Measurements from ENCODE around the gene TMEM175. TPM values are rescaled to one million over a fixed set of nuclear protein-coding genes. Genes with fewer than 3 reads are reported as not detected.

The TMEM175 gene
- total RNA-seq, 1 donor from 2014 or later, result 62.7 TPM

DNA sequence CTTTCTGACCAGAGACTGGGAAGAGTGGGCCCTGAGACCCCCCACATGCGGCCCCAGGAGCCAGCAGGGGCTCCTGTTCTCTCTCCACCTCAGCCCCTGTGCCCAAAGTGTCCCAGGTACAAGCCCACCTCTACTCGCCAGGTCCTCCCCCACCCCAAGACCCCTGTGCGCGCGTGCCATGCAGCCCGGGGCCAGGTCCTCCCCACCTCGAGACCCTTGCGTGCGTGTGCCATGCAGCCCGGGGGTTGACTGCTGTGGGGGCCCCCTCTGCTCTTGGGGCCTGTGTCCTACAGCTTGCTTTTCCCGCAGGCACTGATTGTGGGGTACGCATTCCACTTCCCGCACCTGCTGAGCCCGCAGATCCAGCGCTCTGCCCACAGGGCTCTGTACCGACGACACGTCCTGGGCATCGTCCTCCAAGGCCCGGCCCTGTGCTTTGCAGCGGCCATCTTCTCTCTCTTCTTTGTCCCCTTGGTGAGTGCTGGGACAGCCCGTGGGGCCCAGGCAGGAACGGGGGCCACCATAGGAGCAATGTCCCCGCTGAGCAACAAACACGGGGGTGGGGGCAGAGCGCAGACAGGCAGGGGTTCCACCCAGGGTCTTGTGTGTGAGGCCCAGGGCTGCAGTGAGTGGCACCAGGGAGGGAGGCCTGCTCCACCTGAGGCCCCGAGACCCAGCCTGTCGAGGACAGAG, 20.8 kb downstream of the TMEM175 start:
- Mint-ChIP-seq H3K4me1 (ENCODE audit: low read depth, unreplicated experiment) (peaks cover 8% of the 10 kb centered on the region), H3K4me3 (ENCODE audit: unreplicated experiment) (no peak overlapping the region), H3K27me3 (ENCODE audit: unreplicated experiment) (peaks cover 8% of the 10 kb centered on the region), H3K36me3 (ENCODE audit: unreplicated experiment) (peaks cover 5% of the 10 kb centered on the region), H3K27ac (ENCODE audit: unreplicated experiment) (no peak overlapping the region), H3K9me3 (ENCODE audit: unreplicated experiment) (peaks cover 2% of the 10 kb centered on the region)
- DNase-seq, result no peak
- TF ChIP-seq, protein P1, sequence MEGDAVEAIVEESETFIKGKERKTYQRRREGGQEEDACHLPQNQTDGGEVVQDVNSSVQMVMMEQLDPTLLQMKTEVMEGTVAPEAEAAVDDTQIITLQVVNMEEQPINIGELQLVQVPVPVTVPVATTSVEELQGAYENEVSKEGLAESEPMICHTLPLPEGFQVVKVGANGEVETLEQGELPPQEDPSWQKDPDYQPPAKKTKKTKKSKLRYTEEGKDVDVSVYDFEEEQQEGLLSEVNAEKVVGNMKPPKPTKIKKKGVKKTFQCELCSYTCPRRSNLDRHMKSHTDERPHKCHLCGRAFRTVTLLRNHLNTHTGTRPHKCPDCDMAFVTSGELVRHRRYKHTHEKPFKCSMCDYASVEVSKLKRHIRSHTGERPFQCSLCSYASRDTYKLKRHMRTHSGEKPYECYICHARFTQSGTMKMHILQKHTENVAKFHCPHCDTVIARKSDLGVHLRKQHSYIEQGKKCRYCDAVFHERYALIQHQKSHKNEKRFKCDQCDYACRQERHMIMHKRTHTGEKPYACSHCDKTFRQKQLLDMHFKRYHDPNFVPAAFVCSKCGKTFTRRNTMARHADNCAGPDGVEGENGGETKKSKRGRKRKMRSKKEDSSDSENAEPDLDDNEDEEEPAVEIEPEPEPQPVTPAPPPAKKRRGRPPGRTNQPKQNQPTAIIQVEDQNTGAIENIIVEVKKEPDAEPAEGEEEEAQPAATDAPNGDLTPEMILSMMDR (IDR thresholded peaks at IDR 0.05; ENCODE audit: partially characterized antibody, unreplicated experiment), result no peak

DNA sequence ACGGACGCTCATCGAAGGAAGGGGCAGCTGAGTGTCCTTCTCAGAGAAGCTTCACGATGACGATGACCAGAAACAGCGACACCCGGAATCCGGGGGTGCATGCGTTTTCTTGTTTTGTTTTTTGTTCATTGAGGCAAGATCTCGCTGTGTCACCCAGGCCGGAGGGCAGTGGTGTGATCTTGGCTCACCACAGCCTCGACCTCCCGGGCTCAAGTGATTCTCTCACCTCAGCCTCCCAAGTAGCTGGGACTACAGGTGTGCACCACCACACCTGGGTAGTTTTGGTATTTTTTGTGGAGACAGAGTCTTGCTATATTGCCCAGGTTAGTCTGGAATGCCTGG, 21.3 kb downstream of the TMEM175 start:
- Mint-ChIP-seq H3K36me3 (ENCODE audit: unreplicated experiment) (peaks cover 5% of the 10 kb centered on the region), H3K27ac (ENCODE audit: unreplicated experiment) (no peak overlapping the region), H3K9me3 (ENCODE audit: unreplicated experiment) (peaks cover 2% of the 10 kb centered on the region), H3K4me1 (ENCODE audit: low read depth, unreplicated experiment) (peaks cover 8% of the 10 kb centered on the region), H3K4me3 (ENCODE audit: unreplicated experiment) (no peak overlapping the region), H3K27me3 (ENCODE audit: unreplicated experiment) (peaks cover 8% of the 10 kb centered on the region)
- TF ChIP-seq, protein P1 (IDR thresholded peaks at IDR 0.05; ENCODE audit: partially characterized antibody, unreplicated experiment), result no peak
- DNase-seq, result no peak

DNA sequence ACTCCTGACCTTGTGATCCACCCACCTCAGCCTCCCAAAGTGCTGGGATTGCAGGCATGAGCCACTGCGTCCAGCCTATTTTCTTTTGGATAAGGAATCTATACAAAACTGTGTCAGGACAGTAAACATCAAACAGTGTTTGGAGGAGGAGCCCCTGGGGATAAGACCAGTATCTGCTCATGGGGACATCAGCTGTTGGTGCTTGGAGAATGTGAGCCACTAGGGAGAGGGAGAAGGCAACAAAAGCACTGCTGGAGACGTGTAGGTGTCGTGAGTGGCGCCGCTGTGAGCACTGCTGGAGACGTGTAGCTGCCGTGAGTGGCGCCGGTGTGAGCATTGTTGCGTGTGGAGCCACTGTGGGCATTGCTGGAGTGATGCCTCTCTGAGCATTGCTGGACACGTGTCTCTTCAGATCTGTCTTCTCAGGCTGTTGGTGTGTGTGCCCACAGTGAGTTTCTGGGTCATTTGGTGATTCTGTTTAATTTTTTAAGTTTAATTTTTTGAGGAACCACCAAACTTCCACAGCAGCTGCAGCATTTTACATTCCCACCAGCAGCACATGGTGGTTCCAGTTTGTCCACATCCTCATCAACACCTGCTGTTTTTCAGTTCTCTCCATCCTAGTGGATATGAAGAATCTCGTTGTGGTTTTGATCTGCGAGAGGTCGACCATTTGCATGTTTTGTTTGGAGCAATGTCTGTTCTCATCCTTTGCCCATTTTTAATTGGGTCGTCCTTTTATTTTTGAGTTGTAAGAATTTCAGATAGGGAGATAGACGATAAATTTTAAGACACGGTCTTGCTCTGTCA, 22.2 kb downstream of the TMEM175 start:
- Mint-ChIP-seq H3K4me1 (ENCODE audit: low read depth, unreplicated experiment) (peaks cover 11% of the 10 kb centered on the region), H3K36me3 (ENCODE audit: unreplicated experiment) (peaks cover 5% of the 10 kb centered on the region), H3K27me3 (ENCODE audit: unreplicated experiment) (peaks cover 7% of the 10 kb centered on the region), H3K4me3 (ENCODE audit: unreplicated experiment) (no peak overlapping the region), H3K9me3 (ENCODE audit: unreplicated experiment) (peaks cover 4% of the 10 kb centered on the region), H3K27ac (ENCODE audit: unreplicated experiment) (no peak overlapping the region)
- TF ChIP-seq, protein P1 (IDR thresholded peaks at IDR 0.05; ENCODE audit: partially characterized antibody, unreplicated experiment), result no peak
- no peak for DNase-seq

DNA sequence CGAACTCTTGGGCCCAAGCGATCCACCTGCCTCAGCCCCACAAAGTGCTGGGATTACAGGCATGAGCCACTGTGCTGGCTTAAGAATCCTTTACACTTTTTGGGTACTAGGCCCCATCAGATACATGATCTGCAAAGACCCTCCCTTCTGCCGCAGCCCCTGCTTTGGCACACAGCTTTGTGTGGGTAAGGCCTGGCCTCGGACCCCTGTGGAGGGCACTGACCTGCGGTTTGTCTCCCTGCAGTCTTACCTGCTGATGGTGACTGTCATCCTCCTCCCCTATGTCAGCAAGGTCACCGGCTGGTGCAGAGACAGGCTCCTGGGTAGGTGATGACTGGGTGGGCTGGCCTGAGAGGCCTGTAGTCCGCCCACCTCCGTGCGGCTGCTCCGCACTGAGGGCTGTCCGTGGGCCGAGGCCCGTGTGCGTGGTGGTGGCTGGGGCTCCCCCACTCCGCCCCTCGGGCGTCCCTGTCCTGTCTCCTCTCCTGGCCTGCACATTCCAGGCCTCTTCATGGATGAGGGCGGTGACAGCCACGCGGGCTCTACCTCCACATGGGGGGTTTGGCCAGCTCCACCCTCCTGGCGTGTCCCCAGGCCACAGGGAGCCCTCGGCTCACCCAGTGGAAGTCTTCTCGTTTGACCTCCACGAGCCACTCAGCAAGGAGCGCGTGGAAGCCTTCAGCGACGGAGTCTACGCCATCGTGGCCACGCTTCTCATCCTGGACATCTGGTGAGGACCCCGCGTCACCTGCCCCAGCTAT, 23.1 kb downstream of the TMEM175 start:
- H3K4me1 Mint-ChIP-seq (ENCODE audit: low read depth, unreplicated experiment), result peaks cover 11% of the 10 kb centered on the region
- no peak overlapping the region for H3K27ac Mint-ChIP-seq (ENCODE audit: unreplicated experiment)
- H3K9me3 Mint-ChIP-seq (ENCODE audit: unreplicated experiment), result peaks cover 4% of the 10 kb centered on the region
- no peak for DNase-seq
- peaks cover 5% of the 10 kb centered on the region for H3K36me3 Mint-ChIP-seq (ENCODE audit: unreplicated experiment)
- TF ChIP-seq, protein P1 (IDR thresholded peaks at IDR 0.05; ENCODE audit: partially characterized antibody, unreplicated experiment), result no peak
- no peak overlapping the region for H3K4me3 Mint-ChIP-seq (ENCODE audit: unreplicated experiment)
- peaks cover 7% of the 10 kb centered on the region for H3K27me3 Mint-ChIP-seq (ENCODE audit: unreplicated experiment)
